Keratinocyte (primary cell): Measurements from ENCODE around the gene SAPCD1. TPM values are rescaled to one million over a fixed set of nuclear protein-coding genes. Genes with fewer than 3 reads are reported as not detected.

Experiments
- DNase-seq: peaks from one replicate; pipeline ENCODE4 v3.0.0-alpha.2; 2011; ENCODE audit warnings: low read depth, missing footprints, low spot score
- FAIRE-seq: peaks from 2 replicates; lab custom pipeline; 2011; peaks lifted over from hg19 to GRCh38; lab: Jason Lieb, UNC
- H2AFZ ChIP-seq: 2 replicates; pipeline ENCODE4 v1.6.0; 2012; ENCODE audit warnings: low read length, control low read depth, inconsistent platforms; ENCODE audit not compliant: control insufficient read depth
- H3K27ac ChIP-seq: 2 replicates; pipeline ENCODE4 v1.5.1; 2011; ENCODE audit warnings: low read length; ENCODE audit not compliant: control insufficient read depth, insufficient read depth
- H3K27me3 ChIP-seq: 3 replicates; pipeline ENCODE4 v1.6.0; 2011; ENCODE audit warnings: low read length; ENCODE audit not compliant: control insufficient read depth, insufficient read depth; ENCODE audit errors: extremely low read depth
- H3K36me3 ChIP-seq, 2 experiments: 2 replicates in 1 of 2; 3 replicates in 1 of 2; pipeline ENCODE4 v1.5.1; 2011; ENCODE audit warnings: low read length in 2 of 2, mild to moderate bottlenecking in 1 of 2; ENCODE audit not compliant: control insufficient read depth in 2 of 2, insufficient read depth in 2 of 2; ENCODE audit errors: extremely low read depth in 1 of 2
- H3K4me1 ChIP-seq: 3 replicates; pipeline ENCODE4 v1.5.1; 2011; ENCODE audit warnings: low read length; ENCODE audit not compliant: control insufficient read depth, insufficient read depth; ENCODE audit errors: extremely low read depth
- H3K4me2 ChIP-seq: 3 replicates; pipeline ENCODE4 v1.6.0; 2011; ENCODE audit warnings: low read depth, low read length; ENCODE audit not compliant: control insufficient read depth, insufficient read depth; ENCODE audit errors: extremely low read depth
- H3K4me3 ChIP-seq, 3 experiments: fragments of 200-600 bp in 1 of 3; sonication (generic) in 1 of 3; 2 replicates in 2 of 3; 3 replicates in 1 of 3; pipeline ENCODE4 v1.5.1; 2011 to 2016; ENCODE audit warnings: low read length in 3 of 3, mild to moderate bottlenecking in 3 of 3, control low read depth in 2 of 3, inconsistent platforms in 1 of 3, low read depth in 1 of 3, mixed read lengths in 1 of 3, mixed run types in 1 of 3, moderate library complexity in 1 of 3; ENCODE audit not compliant: control insufficient read depth in 2 of 3, insufficient read depth in 2 of 3; ENCODE audit errors: extremely low read depth in 1 of 3
- H3K79me2 ChIP-seq: 2 replicates; pipeline ENCODE4 v1.6.0; 2012; ENCODE audit warnings: low read length; ENCODE audit not compliant: control insufficient read depth, insufficient read depth
- H3K9ac ChIP-seq: 3 replicates; pipeline ENCODE4 v1.6.0; 2011; ENCODE audit warnings: low read length; ENCODE audit not compliant: control insufficient read depth, insufficient read depth; ENCODE audit errors: extremely low read depth
- H3K9me1 ChIP-seq: 3 replicates; pipeline ENCODE4 v1.6.0; 2011; ENCODE audit warnings: low read length; ENCODE audit not compliant: control insufficient read depth, insufficient read depth; ENCODE audit errors: extremely low read depth
- H3K9me3 ChIP-seq: 2 replicates; pipeline ENCODE4 v1.5.1; 2012; ENCODE audit warnings: low read depth, low read length; ENCODE audit not compliant: control insufficient read depth
- H4K20me1 ChIP-seq: 3 replicates; pipeline ENCODE4 v1.6.0; 2011; ENCODE audit warnings: low read length; ENCODE audit not compliant: control insufficient read depth, insufficient read depth; ENCODE audit errors: extremely low read depth
- CTCF ChIP-seq, 3 experiments: IDR thresholded peaks in 1 of 3; conservative IDR thresholded peaks in 1 of 3; optimal IDR thresholded peaks in 1 of 3; 2 replicates in 2 of 3; 3 replicates in 1 of 3; pipeline versions ENCODE3 to v1.5.1; 2011; ENCODE audit warnings: low read length in 3 of 3, mild to moderate bottlenecking in 3 of 3, moderate library complexity in 2 of 3, control low read depth in 1 of 3, inconsistent platforms in 1 of 3; ENCODE audit not compliant: insufficient read depth in 2 of 3; ENCODE audit errors: extremely low read depth in 1 of 3
- EZH2 ChIP-seq: IDR thresholded peaks from one replicate; pipeline ENCODE4 v1.6.1; 2012; ENCODE audit warnings: inconsistent platforms, mild to moderate bottlenecking, low read length, moderate library complexity
- dilution Hi-C: fragments of 300-500 bp; cut with MboI; formaldehyde crosslinking; loops from one replicate; pipeline ENCODE4 v1.7.0; 2020; ENCODE audit warnings: low sequenced_read_pairs; ENCODE audit not compliant: extremely low pct_ligation_motif_present
- polyA plus RNA-seq, 5 experiments: library from polyadenylated mRNA; depleted of rRNA in 3 of 5; stranded (reverse) in 3 of 5; stranded (forward) in 1 of 5; unstranded in 1 of 5; fragments of >200 nt; gene quantifications; 1 replicate in 1 of 5; 2 replicates in 3 of 5; 3 replicates in 1 of 5; pipeline versions ENCODE4 v1.2.1 to v1.2.3, GENCODE V29; 2011 to 2012; ENCODE audit warnings: missing spikeins in 2 of 5, low read depth in 1 of 5, low replicate concordance in 1 of 5

Gene SAPCD1
- polyA plus RNA-seq, 1 donor (not counting 4 experiments of a cell fraction or from before 2014, with no cell fraction given): 2.1 TPM

- H3K9me1 ChIP-seq: peaks cover 5% of the 10 kb centered on the region
- FAIRE-seq: no peak
- H3K27ac ChIP-seq: peak overlapping the region; percentile 41
- H3K36me3 ChIP-seq: peaks cover 0 to 4% of the 10 kb centered on the region in 2 experiments
- no peak for DNase-seq
- TF ChIP-seq EZH2 (no peak), CTCF (optimal IDR thresholded peaks at IDR 0.05 in 1 of 3, IDR thresholded peaks at IDR 0.05 in 1 of 3, conservative IDR thresholded peaks at IDR 0.05 in 1 of 3; ENCODE audit: extremely low read depth in 1 of 3, insufficient read depth in 2 of 3, low read length in 3 of 3) (peak; percentile 34 to 67 (median 47))
- peak overlapping the region; percentile 60 for H2AFZ ChIP-seq
- no peaks in the 10 kb centered on the region for H3K9me3 ChIP-seq
- no peaks in the 10 kb centered on the region for H3K27me3 ChIP-seq
- dilution Hi-C loops: no loop called here
- no peaks in the 10 kb centered on the region for H4K20me1 ChIP-seq
- peak overlapping the region in 1 of 3 experiments; percentile 15 for H3K4me3 ChIP-seq
- H3K4me2 ChIP-seq: peak overlapping the region; percentile 77
- peaks cover 32% of the 10 kb centered on the region for H3K4me1 ChIP-seq
- no peaks in the 10 kb centered on the region for H3K79me2 ChIP-seq
- no peak overlapping the region for H3K9ac ChIP-seq
Observed at GRCh38 chr6:31717499-31718222, 44.8 kb upstream of the SAPCD1 start.

GRCh38 chr6:31718265-31718664 lies 44.2 kb upstream of the SAPCD1 start:
- peak overlapping the region; percentile 77 for H3K4me2 ChIP-seq
- H3K79me2 ChIP-seq: no peaks in the 10 kb centered on the region
- peak overlapping the region; percentile 66 for H3K27ac ChIP-seq
- no peak overlapping the region for H2AFZ ChIP-seq
- peaks cover 0 to 4% of the 10 kb centered on the region in 2 experiments for H3K36me3 ChIP-seq
- DNase-seq (no peak), FAIRE-seq (peak; percentile 84)
- dilution Hi-C loops: no loop called here
- H3K9me3 ChIP-seq: no peaks in the 10 kb centered on the region
- H3K9me1 ChIP-seq: peaks cover 5% of the 10 kb centered on the region
- H3K27me3 ChIP-seq: no peaks in the 10 kb centered on the region
- H3K4me1 ChIP-seq: peaks cover 31% of the 10 kb centered on the region
- TF ChIP-seq EZH2: no peak
- no peak for TF ChIP-seq CTCF (optimal IDR thresholded peaks at IDR 0.05 in 1 of 3, IDR thresholded peaks at IDR 0.05 in 1 of 3, conservative IDR thresholded peaks at IDR 0.05 in 1 of 3; ENCODE audit: extremely low read depth in 1 of 3, insufficient read depth in 2 of 3, low read length in 3 of 3)
- H4K20me1 ChIP-seq: no peaks in the 10 kb centered on the region
- no peak overlapping the region for H3K9ac ChIP-seq
- peak overlapping the region in 1 of 3 experiments; percentile 49 for H3K4me3 ChIP-seq
